ENCODE data around the gene GPR150. TPM values are rescaled to one million over a fixed set of nuclear protein-coding genes. Genes with fewer than 3 reads are reported as not detected.

GPR150 gene
- total and polyA plus RNA-seq, 2 experiments from 2014 or later = 1.0 TPM; not detected in 1

DNA sequence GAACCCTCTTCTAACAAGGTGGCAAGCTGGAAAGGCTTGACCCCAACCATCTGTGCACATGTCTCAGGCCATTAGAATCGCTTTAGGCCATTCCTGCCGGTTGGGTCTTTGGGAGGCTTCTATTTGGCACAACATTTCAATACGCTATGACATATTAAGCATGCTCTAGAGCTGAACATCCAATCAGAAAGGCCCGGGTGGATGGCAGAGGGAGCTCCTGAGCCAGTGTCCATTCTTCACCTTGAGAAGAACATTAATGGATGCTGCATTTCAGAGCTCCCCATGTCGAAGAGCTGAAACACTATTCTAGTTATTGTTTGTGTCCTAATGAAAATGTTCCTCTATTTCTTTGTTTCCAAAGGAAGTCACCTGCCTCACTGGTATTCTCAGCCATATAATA is 50.1 kb downstream of the GPR150 start:
- Histone ChIP-seq H4K20me1 (ENCODE audit: insufficient read depth, poor library complexity, severe bottlenecking) (no peaks in the 10 kb centered on the region), H3K79me2 (no peaks in the 10 kb centered on the region), H3K9me2 (replicated peaks; ENCODE audit: insufficient read depth) (no peaks in the 10 kb centered on the region), H2AFZ (no peak overlapping the region), H3K4me2 (no peak overlapping the region), H3K36me3 (replicated peaks; ENCODE audit: insufficient read depth, low read depth) (no peaks in the 10 kb centered on the region), H3K4me3 (no peak overlapping the region), H3K9me3 (ENCODE audit: low read depth) (no peaks in the 10 kb centered on the region), H3K27me3 (no peaks in the 10 kb centered on the region), H3K27ac (peak overlapping the region; percentile 14), H3K4me1 (ENCODE audit: insufficient read depth) (no peaks in the 10 kb centered on the region)
- WGBS (ENCODE audit: low lambda C conversion rate, missing lambda C conversion rate) = 95% methylated on average over 5 of the region's 5 CpGs
- DNase-seq (ENCODE audit: low spot score) = no peak
- TF ChIP-seq EZH2 (IDR thresholded peaks at IDR 0.05; ENCODE audit: borderline replicate concordance) (no peak), EZH2phosphoT487 (IDR thresholded peaks at IDR 0.05; ENCODE audit: low read depth, severe bottlenecking, unreplicated experiment) (no peak)
- TF ChIP-seq, protein P1, sequence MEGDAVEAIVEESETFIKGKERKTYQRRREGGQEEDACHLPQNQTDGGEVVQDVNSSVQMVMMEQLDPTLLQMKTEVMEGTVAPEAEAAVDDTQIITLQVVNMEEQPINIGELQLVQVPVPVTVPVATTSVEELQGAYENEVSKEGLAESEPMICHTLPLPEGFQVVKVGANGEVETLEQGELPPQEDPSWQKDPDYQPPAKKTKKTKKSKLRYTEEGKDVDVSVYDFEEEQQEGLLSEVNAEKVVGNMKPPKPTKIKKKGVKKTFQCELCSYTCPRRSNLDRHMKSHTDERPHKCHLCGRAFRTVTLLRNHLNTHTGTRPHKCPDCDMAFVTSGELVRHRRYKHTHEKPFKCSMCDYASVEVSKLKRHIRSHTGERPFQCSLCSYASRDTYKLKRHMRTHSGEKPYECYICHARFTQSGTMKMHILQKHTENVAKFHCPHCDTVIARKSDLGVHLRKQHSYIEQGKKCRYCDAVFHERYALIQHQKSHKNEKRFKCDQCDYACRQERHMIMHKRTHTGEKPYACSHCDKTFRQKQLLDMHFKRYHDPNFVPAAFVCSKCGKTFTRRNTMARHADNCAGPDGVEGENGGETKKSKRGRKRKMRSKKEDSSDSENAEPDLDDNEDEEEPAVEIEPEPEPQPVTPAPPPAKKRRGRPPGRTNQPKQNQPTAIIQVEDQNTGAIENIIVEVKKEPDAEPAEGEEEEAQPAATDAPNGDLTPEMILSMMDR (IDR thresholded peaks at IDR 0.05; ENCODE audit: poor library complexity) = no peak

DNA sequence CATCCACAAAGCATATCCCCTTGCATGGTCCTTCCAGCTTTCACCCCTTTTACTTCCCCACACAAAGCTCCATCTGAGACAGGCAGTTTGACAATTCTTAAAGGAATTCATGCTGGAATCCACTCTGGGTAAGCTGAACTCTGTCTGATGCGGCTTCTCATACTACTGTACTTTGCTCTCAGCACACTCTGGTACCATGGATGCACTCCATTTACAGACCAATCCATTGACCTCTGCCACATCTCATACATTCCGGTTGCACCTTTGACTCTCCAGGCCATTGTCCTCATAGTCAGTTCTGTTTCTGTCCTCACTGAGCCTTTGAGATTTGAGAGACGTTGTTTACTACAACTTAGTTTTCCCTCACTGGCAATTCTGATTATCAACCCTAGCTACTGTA is 50.7 kb downstream of the GPR150 start:
- no peak for DNase-seq (ENCODE audit: low spot score)
- peak overlapping the region; percentile 14 for H3K27ac ChIP-seq

More for the DNA sequence above, 50.7 kb downstream of the GPR150 start:
- Histone ChIP-seq H3K79me2 (no peaks in the 10 kb centered on the region), H4K20me1 (ENCODE audit: insufficient read depth, poor library complexity, severe bottlenecking) (no peaks in the 10 kb centered on the region), H2AFZ (no peak overlapping the region), H3K36me3 (replicated peaks; ENCODE audit: insufficient read depth, low read depth) (no peaks in the 10 kb centered on the region), H3K4me2 (no peak overlapping the region), H3K27me3 (no peaks in the 10 kb centered on the region), H3K9me2 (replicated peaks; ENCODE audit: insufficient read depth) (no peaks in the 10 kb centered on the region), H3K9me3 (ENCODE audit: low read depth) (no peaks in the 10 kb centered on the region), H3K4me3 (no peak overlapping the region), H3K4me1 (ENCODE audit: insufficient read depth) (no peaks in the 10 kb centered on the region)
- TF ChIP-seq EZH2phosphoT487 (IDR thresholded peaks at IDR 0.05; ENCODE audit: low read depth, severe bottlenecking, unreplicated experiment) = no peak
- TF ChIP-seq, protein P1 (IDR thresholded peaks at IDR 0.05; ENCODE audit: poor library complexity) = no peak
- TF ChIP-seq EZH2 (IDR thresholded peaks at IDR 0.05; ENCODE audit: borderline replicate concordance) = no peak
- 85% methylated on average over 3 of the region's 3 CpGs for WGBS (ENCODE audit: low lambda C conversion rate, missing lambda C conversion rate)

Other genes starting within 250 kb of the GPR150 start
- gene FAM81B, start 228.7 kb upstream of the GPR150 start, total RNA-seq = 0.80 TPM in 1 of 2 replicates, not detected in the other
- gene FAM81B, start 228.7 kb upstream of the GPR150 start, polyA plus RNA-seq = not detected in 2 replicates
- gene SKIC3, start 65.1 kb upstream of the GPR150 start, total RNA-seq = 84.1 and 93.3 TPM in 2 replicates
- 36.0 and 41.3 TPM in 2 replicates for gene SKIC3, start 65.1 kb upstream of the GPR150 start, polyA plus RNA-seq
- gene ARSK, start 65.0 kb upstream of the GPR150 start, total RNA-seq = 15.0 and 15.1 TPM in 2 replicates
- 12.8 and 13.3 TPM in 2 replicates for gene ARSK, start 65.0 kb upstream of the GPR150 start, polyA plus RNA-seq
- 1.6 and 3.6 TPM in 2 replicates for gene RFESD, start 26.7 kb downstream of the GPR150 start, total RNA-seq
- gene RFESD, start 26.7 kb downstream of the GPR150 start, polyA plus RNA-seq = 2.3 and 3.4 TPM in 2 replicates
- gene SPATA9, start 62.9 kb downstream of the GPR150 start, total RNA-seq = 0.33 TPM in 1 of 2 replicates, not detected in the other
- gene SPATA9, start 62.9 kb downstream of the GPR150 start, polyA plus RNA-seq = 0.17 and 1.2 TPM in 2 replicates
- gene RHOBTB3, start 111.2 kb downstream of the GPR150 start, total RNA-seq = 126 and 162 TPM in 2 replicates
- 91.3 and 113 TPM in 2 replicates for gene RHOBTB3, start 111.2 kb downstream of the GPR150 start, polyA plus RNA-seq
- gene GLRX, start 202.6 kb downstream of the GPR150 start, total RNA-seq = 57.8 and 79.1 TPM in 2 replicates
- gene GLRX, start 202.6 kb downstream of the GPR150 start, polyA plus RNA-seq = 101 and 103 TPM in 2 replicates

All from hepatocyte (in vitro differentiated cells).